Choroid plexus epithelial cell (primary cell): Measurements from ENCODE around the gene PHACTR1.

ENCODE experiments used
- DNase-seq: peaks from one replicate; pipeline ENCODE4 v3.0.0-alpha.2; 2010; ENCODE audit warnings: low read depth
- H3K4me3 ChIP-seq: 2 replicates; pipeline ENCODE4 v1.5.1; 2011; ENCODE audit warnings: low read depth, mild to moderate bottlenecking, control low read depth, low read length, moderate library complexity
- CTCF ChIP-seq: conservative IDR thresholded peaks from 2 replicates; pipeline ENCODE4 v1.5.1; 2011; ENCODE audit warnings: low read depth, mild to moderate bottlenecking, control low read depth, inconsistent platforms, low read length, moderate library complexity

Gene PHACTR1

GRCh38 chr6:13278164-13278563 is 561.6 kb downstream of the PHACTR1 start:
- TF ChIP-seq CTCF = no peak
- no peak overlapping the region for H3K4me3 ChIP-seq
- DNase-seq = no peak

GRCh38 chr6:13278991-13279390 is 562.4 kb downstream of the PHACTR1 start:
- TF ChIP-seq CTCF = no peak
- no peak overlapping the region for H3K4me3 ChIP-seq
- no peak for DNase-seq

GRCh38 chr6:13280254-13280653 is 563.7 kb downstream of the PHACTR1 start:
- H3K4me3 ChIP-seq = no peak overlapping the region
- no peak for TF ChIP-seq CTCF
- no peak for DNase-seq

- no peak for DNase-seq
- TF ChIP-seq CTCF = no peak
- H3K4me3 ChIP-seq = no peak overlapping the region
Observed at GRCh38 chr6:13281686-13282085, 565.1 kb downstream of the PHACTR1 start.

GRCh38 chr6:13282393-13283069 is 566.0 kb downstream of the PHACTR1 start:
- no peak for TF ChIP-seq CTCF
- no peak overlapping the region for H3K4me3 ChIP-seq
- no peak for DNase-seq

GRCh38 chr6:13283331-13283730 is 566.8 kb downstream of the PHACTR1 start:
- no peak for DNase-seq
- no peak overlapping the region for H3K4me3 ChIP-seq
- TF ChIP-seq CTCF = no peak

- no peak for DNase-seq
- no peak overlapping the region for H3K4me3 ChIP-seq
- TF ChIP-seq CTCF = no peak
Observed at GRCh38 chr6:13284646-13285045, 568.1 kb downstream of the PHACTR1 start.
